HepG2 (cell line): ENCODE results near the gene AGPAT3. TPM values are rescaled to one million over a fixed set of nuclear protein-coding genes. Genes with fewer than 3 reads are reported as not detected.
A peak's percentile ranks its signal among the peaks of the same experiment; 100 is the strongest.

ENCODE experiments used
- ATAC-seq: fragments of 200-7000 bp; cut with Tn5 transposase; 3 replicates; pipeline ENCODE4 v1.9.1; 2020; ENCODE audit warnings: mild to moderate bottlenecking, moderate library complexity
- BruUV-seq: library from RNA; stranded (reverse); fragments of 400-500 nt; replicated peaks from 2 replicates; lab custom pipeline; 2021; lab: Mats Ljungman, UMichigan
- CTCF ChIA-PET: fragments of 300-600 bp; formaldehyde crosslinking; extraction: SDS; loops from one replicate; lab custom pipeline; 2021; ENCODE audit warnings: low total read pairs, inconsistent platforms, low intra/inter-chr PET ratio; lab: Yijun Ruan, JAX
- POLR2A ChIA-PET: fragments of 350-600 bp; sonication (Branson Sonifier 250); formaldehyde crosslinking; loops from one replicate; lab custom pipeline; 2020; ENCODE audit warnings: antibody characterized with exemption, inconsistent platforms; lab: Yijun Ruan, JAX
- DNase-seq: peaks from one replicate; pipeline ENCODE4 v3.0.0-alpha.2; 2015; ENCODE audit warnings: low spot score
- FAIRE-seq: peaks from 3 replicates; lab custom pipeline; 2011; peaks lifted over from hg19 to GRCh38; lab: Jason Lieb, UNC
- H2AFZ ChIP-seq: one replicate; pipeline ENCODE4 v1.6.1; 2011; ENCODE audit warnings: low read length, inconsistent platforms
- H3K27ac ChIP-seq: fragments of 300-600 bp; 3 replicates; pipeline ENCODE4 v1.8.0; 2011; ENCODE audit warnings: mixed run types, mild to moderate bottlenecking, mixed read lengths, low read length, inconsistent platforms; ENCODE audit not compliant: insufficient read depth; ENCODE audit errors: extremely low read length
- H3K27me3 ChIP-seq, 2 experiments: fragments of 200-600 bp in 1 of 2; 2 replicates in 1 of 2; 3 replicates in 1 of 2; pipeline versions ENCODE4 v1.6.0 to v1.8.0; 2011; ENCODE audit warnings: low read length in 2 of 2, mild to moderate bottlenecking in 2 of 2, moderate library complexity in 2 of 2, inconsistent platforms in 1 of 2; ENCODE audit not compliant: insufficient read depth in 2 of 2, control insufficient read depth in 1 of 2
- H3K36me3 ChIP-seq, 2 experiments: fragments of 200-600 bp in 1 of 2; replicated peaks in 1 of 2; 2 replicates in 1 of 2; 3 replicates in 1 of 2; pipeline versions ENCODE4 v1.5.1 to v1.8.0; 2011; ENCODE audit warnings: low read length in 2 of 2, inconsistent platforms in 1 of 2; ENCODE audit not compliant: insufficient read depth in 2 of 2, control insufficient read depth in 1 of 2
- H3K4me1 ChIP-seq: 2 replicates; pipeline ENCODE4 v1.5.1; 2012; ENCODE audit warnings: low read length, inconsistent platforms; ENCODE audit not compliant: insufficient read depth
- H3K4me2 ChIP-seq: 2 replicates; pipeline ENCODE4 v1.6.0; 2011; ENCODE audit warnings: low read depth, low read length, inconsistent platforms
- H3K4me3 ChIP-seq, 3 experiments: fragments of 200-600 bp in 1 of 3; sonication (generic), shearing (Covaris generic) in 1 of 3; replicated peaks in 1 of 3; 2 replicates each; pipeline ENCODE4 v1.5.1; 2011 to 2016; ENCODE audit warnings: low read length in 3 of 3, inconsistent platforms in 2 of 3, low read depth in 2 of 3, mild to moderate bottlenecking in 2 of 3, control low read depth in 1 of 3, mixed read lengths in 1 of 3; ENCODE audit not compliant: insufficient read depth in 1 of 3
- H3K79me2 ChIP-seq: one replicate; pipeline ENCODE4 v1.6.1; 2011; ENCODE audit warnings: low read length, inconsistent platforms; ENCODE audit not compliant: insufficient read depth
- H3K9ac ChIP-seq: 2 replicates; pipeline ENCODE4 v1.6.0; 2011; ENCODE audit warnings: mild to moderate bottlenecking, low read depth, low read length, inconsistent platforms; ENCODE audit not compliant: insufficient read depth
- H3K9me3 ChIP-seq: 2 replicates; pipeline ENCODE4 v1.5.1; 2012; ENCODE audit warnings: mild to moderate bottlenecking, low read length
- H4K20me1 ChIP-seq: 2 replicates; pipeline ENCODE4 v1.6.0; 2011; ENCODE audit warnings: inconsistent platforms, mild to moderate bottlenecking, low read length, moderate library complexity; ENCODE audit not compliant: insufficient read depth
- CENPT ChIP-seq: sonication (generic); formaldehyde crosslinking; IDR thresholded peaks from 2 replicates; pipeline ENCODE4 v1.8.0; 2022; ENCODE audit warnings: low read depth, mild to moderate bottlenecking, moderate library complexity, missing genetic modification reagents
- ELF1 ChIP-seq: sonication (generic); formaldehyde crosslinking; IDR thresholded peaks from 2 replicates; pipeline ENCODE4 v1.4.0; 2020; ENCODE audit warnings: missing genetic modification reagents
- IRF2 ChIP-seq: IDR thresholded peaks from 2 replicates; pipeline ENCODE4 v1.6.1; 2018; ENCODE audit warnings: missing genetic modification reagents, missing compliant biosample characterization
- NCOR1 ChIP-seq: fragments of 200-600 bp; sonication (generic); IDR thresholded peaks from 2 replicates; pipeline ENCODE4 v1.7.0; 2017; ENCODE audit warnings: antibody characterized with exemption, low read length, borderline replicate concordance
- ZBTB7B ChIP-seq: sonication (generic); formaldehyde crosslinking; IDR thresholded peaks from 2 replicates; pipeline ENCODE4 v1.4.0; 2020; ENCODE audit warnings: missing genetic modification reagents
- ZNF768 ChIP-seq: sonication (generic); formaldehyde crosslinking; IDR thresholded peaks from 2 replicates; pipeline ENCODE4 v1.4.0; 2020; ENCODE audit warnings: missing genetic modification reagents
- ZNF891 ChIP-seq: sonication (generic); formaldehyde crosslinking; IDR thresholded peaks from 2 replicates; pipeline ENCODE4 v1.5.0; 2020; ENCODE audit warnings: mild to moderate bottlenecking, missing genetic modification reagents
- WGBS: methylation state at CpG from one replicate; pipeline ENCODE4 v1.1.6; 2017; ENCODE audit warnings: low lambda C conversion rate; 5-methylcytosine and 5-hydroxymethylcytosine counted together
- in situ Hi-C: cut with HindIII; loops from 2 replicates; pipeline ENCODE4 v1.10.0; 2017; ENCODE audit warnings: low pct_unique_long_range_greater_than_20kb; ENCODE audit not compliant: extremely low pct_ligation_motif_present
- intact Hi-C: fragments of 100-400 bp; cut with micrococcal nuclease; formaldehyde crosslinking; loops from one replicate; pipeline ENCODE4 v1.10.0; 2022; ENCODE audit not compliant: unreplicated experiment
- polyA plus RNA-seq, 8 experiments: library from polyadenylated mRNA; depleted of rRNA in 3 of 8; stranded (reverse) in 7 of 8; unstranded in 1 of 8; fragments of >200 nt; fragmentation: Illumina TruSeq in 4 of 8; extraction: Trizol in 4 of 8; gene quantifications; 2 replicates each; pipeline versions ENCODE4 v1.2.1 to v1.2.3, GENCODE V29; 2011 to 2016; ENCODE audit warnings: low read depth in 4 of 8, missing spikeins in 1 of 8, mixed read lengths in 1 of 8; ENCODE audit not compliant: insufficient read depth in 1 of 8
- total RNA-seq, 5 experiments: library from RNA; depleted of rRNA; stranded (reverse); fragments of >200 nt; fragmentation: Illumina TruSeq; extraction: Trizol; gene quantifications; 2 replicates each; pipeline ENCODE4 v1.2.3, GENCODE V29; 2016; ENCODE audit warnings: low read depth in 1 of 5
- TF ChIP-seq, protein P1 (sequence below): fragments of 450-650 bp; IDR thresholded peaks from 2 replicates; pipeline ENCODE4 v1.6.1; 2016

The AGPAT3 gene
- total and polyA plus RNA-seq, 2 of the 13 experiments (the other 11 are each of a cell fraction or from before 2014, with no cell fraction given), result 32.2 to 54.4 TPM

DNA sequence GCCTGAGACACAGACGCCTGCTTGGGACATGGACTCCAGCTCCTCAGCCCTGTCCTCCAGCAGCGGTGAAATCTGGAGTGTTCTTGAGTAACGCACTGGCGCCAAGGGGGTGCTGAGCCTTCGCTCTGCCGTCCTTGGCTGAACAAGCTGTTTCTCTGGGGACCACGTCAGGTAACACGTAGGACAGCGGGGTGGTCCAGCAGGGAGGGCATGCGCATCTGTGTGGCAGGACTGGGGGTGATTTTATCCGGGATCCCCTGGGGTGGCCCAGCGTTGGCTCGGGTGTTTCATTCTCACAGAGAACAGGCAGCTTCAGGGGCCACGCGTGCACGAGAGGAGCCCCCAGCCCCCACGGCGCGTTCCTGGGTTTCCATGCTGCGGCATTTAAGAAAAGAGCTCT is 61.2 kb downstream of the AGPAT3 start (continued):
- TF ChIP-seq, protein P1, sequence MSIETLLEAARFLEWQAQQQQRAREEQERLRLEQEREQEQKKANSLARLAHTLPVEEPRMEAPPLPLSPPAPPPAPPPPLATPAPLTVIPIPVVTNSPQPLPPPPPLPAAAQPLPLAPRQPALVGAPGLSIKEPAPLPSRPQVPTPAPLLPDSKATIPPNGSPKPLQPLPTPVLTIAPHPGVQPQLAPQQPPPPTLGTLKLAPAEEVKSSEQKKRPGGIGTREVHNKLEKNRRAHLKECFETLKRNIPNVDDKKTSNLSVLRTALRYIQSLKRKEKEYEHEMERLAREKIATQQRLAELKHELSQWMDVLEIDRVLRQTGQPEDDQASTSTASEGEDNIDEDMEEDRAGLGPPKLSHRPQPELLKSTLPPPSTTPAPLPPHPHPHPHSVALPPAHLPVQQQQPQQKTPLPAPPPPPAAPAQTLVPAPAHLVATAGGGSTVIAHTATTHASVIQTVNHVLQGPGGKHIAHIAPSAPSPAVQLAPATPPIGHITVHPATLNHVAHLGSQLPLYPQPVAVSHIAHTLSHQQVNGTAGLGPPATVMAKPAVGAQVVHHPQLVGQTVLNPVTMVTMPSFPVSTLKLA, result no peak

DNA sequence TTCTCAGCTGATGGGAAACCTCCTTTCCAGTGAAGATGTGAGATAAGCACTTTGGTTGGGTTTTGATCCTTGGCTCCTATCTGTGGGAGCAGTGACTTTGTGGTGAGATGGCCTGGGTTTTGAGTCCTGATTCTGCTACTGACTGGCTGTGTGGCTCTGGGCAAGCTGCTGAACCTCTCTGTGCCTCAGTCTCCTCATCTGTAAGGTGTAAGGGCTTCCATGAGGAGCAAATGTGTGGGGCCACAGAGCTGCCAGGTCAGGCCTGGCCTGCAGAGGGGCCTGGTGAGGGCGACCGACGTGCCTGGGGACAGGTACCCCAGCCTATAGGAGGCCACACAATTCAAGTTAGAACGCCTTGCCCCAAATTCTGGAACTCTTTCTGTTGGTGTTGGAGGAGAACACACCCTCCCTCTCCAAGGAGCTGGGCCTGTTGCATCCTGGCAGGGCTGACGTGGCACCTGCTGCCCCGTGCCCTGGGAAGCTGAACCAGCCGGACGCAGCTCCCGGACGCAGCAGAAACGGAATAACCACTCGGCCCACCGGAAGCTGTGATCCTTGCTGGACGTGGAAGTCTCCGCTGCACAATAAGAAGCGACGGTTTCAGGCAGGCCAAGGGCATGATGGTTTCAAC is 62.7 kb downstream of the AGPAT3 start:
- FAIRE-seq (no peak), DNase-seq (no peak), ATAC-seq (no peak)
- intact Hi-C loops (no loop called here), in situ Hi-C loops (no loop called here)
- ChIA-PET CTCF (no interaction called here), POLR2A (no interaction called here)
- Histone ChIP-seq H2AFZ (no peak overlapping the region), H3K27ac (no peak overlapping the region), H3K4me3 (no peak overlapping the region), H3K9ac (no peak overlapping the region), H3K4me2 (no peak overlapping the region), H3K36me3 (peaks cover 7 to 30% of the 10 kb centered on the region in 2 experiments; a peak in 4 of 5 replicates), H3K27me3 (no peaks in the 10 kb centered on the region), H3K79me2 (peaks cover 10% of the 10 kb centered on the region), H3K9me3 (no peaks in the 10 kb centered on the region), H3K4me1 (peaks cover 29% of the 10 kb centered on the region), H4K20me1 (peaks cover 7% of the 10 kb centered on the region; the same call in 1 of the 2 replicates)
- TF ChIP-seq CENPT (CRISPR knock-in tag) (no peak), ZNF891 (CRISPR knock-in tag) (no peak), IRF2 (no peak), NCOR1 (no peak), ELF1 (CRISPR knock-in tag) (no peak), ZBTB7B (no peak), ZNF768 (CRISPR knock-in tag) (peak; percentile 91)
- WGBS, result 100% methylated on average over 11 of the region's 17 CpGs
- no TSS peak for BruUV-seq
